Peyer's patch (tissue), 4 donors: Measurements from ENCODE around the gene SPTAN1. TPM values are rescaled to one million over a fixed set of nuclear protein-coding genes. Genes with fewer than 3 reads are reported as not detected.

ENCODE experiments used
- DNase-seq, 3 donors: peaks; one replicate each; pipeline ENCODE4 v3.0.0-alpha.2; 2017 to 2019
- H3K27ac ChIP-seq, 4 donors: fragments of 200-600 bp; sonication (generic); one replicate each; pipeline ENCODE4 v1.5.1; 2016 to 2019
- H3K27me3 ChIP-seq, 2 donors: fragments of 200-600 bp; sonication (generic); one replicate each; pipeline ENCODE4 v1.5.1; 2019
- H3K36me3 ChIP-seq, 3 donors: fragments of 200-600 bp; sonication (generic); one replicate each; pipeline ENCODE4 v1.5.1; 2016 to 2019
- H3K4me1 ChIP-seq, 4 donors: fragments of 200-600 bp; sonication (generic); one replicate each; pipeline ENCODE4 v1.5.1; 2016 to 2019
- H3K4me3 ChIP-seq, 4 donors: fragments of 200-600 bp; sonication (generic); 1 replicate in 3 of 4; 2 replicates in 1 of 4; pipeline ENCODE4 v1.5.1; 2016 to 2019; ENCODE audit warnings: mild to moderate bottlenecking in 1 of 4
- H3K9me3 ChIP-seq, 4 donors: fragments of 200-600 bp; sonication (generic); one replicate each; pipeline ENCODE4 v1.5.1; 2016 to 2019; ENCODE audit warnings: mild to moderate bottlenecking in 1 of 4
- POLR2A ChIP-seq, 2 donors: fragments of 450-650 bp; IDR thresholded peaks; one replicate each; pipeline ENCODE4 v1.5.1; 2017; ENCODE audit warnings: antibody characterized with exemption in 2 of 2, mild to moderate bottlenecking in 2 of 2, moderate library complexity in 2 of 2
- total RNA-seq, 4 donors: library from RNA; depleted of rRNA; stranded (reverse); fragments of >200 nt; gene quantifications; one replicate each; pipeline ENCODE4 v1.1.0, GENCODE V29; 2016
- TF ChIP-seq, protein P1 (sequence below), 6 experiments: fragments of 450-650 bp in 4 of 6; fragments of 200-600 bp in 2 of 6; sonication (generic) in 1 of 6; IDR thresholded peaks; one replicate each; pipeline ENCODE4 v1.5.1; 2017 to 2019; ENCODE audit warnings: antibody characterized with exemption in 6 of 6, mild to moderate bottlenecking in 3 of 6, moderate library complexity in 1 of 6

Gene SPTAN1
- total RNA-seq, 4 donors from 2014 or later: 251 to 586 (median 269) TPM

DNA sequence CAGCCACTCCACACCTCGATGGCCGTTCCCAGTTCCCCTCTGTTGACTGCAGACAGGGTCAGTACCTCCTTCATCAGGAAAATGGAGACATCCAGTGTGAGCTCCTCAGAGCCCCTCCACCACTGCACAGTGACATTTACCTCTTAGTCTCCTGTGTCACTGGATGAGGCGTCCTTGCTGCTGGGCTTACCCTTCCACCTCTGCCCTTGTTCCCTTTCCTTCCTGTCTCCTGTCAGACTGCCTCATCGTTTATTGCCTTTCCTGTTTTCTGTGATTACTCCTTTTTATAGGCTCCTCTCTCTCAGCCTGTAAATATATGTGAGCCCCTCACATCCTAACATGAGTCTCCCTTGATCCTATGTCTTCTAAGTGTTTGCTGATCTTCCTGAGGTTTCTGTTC is 23.2 kb upstream of the SPTAN1 start:
- H3K4me3 ChIP-seq: no peak overlapping the region
- no peak overlapping the region for H3K27ac ChIP-seq
- no peaks in the 10 kb centered on the region for H3K27me3 ChIP-seq
- H3K4me1 ChIP-seq: no peaks in the 10 kb centered on the region
- no peak for DNase-seq
- peaks cover 0 to 98% (median 0%) of the 10 kb centered on the region in 3 donors for H3K36me3 ChIP-seq
- no peaks in the 10 kb centered on the region for H3K9me3 ChIP-seq
- TF ChIP-seq POLR2A (IDR thresholded peaks at IDR 0.05): no peak
- TF ChIP-seq, protein P1, sequence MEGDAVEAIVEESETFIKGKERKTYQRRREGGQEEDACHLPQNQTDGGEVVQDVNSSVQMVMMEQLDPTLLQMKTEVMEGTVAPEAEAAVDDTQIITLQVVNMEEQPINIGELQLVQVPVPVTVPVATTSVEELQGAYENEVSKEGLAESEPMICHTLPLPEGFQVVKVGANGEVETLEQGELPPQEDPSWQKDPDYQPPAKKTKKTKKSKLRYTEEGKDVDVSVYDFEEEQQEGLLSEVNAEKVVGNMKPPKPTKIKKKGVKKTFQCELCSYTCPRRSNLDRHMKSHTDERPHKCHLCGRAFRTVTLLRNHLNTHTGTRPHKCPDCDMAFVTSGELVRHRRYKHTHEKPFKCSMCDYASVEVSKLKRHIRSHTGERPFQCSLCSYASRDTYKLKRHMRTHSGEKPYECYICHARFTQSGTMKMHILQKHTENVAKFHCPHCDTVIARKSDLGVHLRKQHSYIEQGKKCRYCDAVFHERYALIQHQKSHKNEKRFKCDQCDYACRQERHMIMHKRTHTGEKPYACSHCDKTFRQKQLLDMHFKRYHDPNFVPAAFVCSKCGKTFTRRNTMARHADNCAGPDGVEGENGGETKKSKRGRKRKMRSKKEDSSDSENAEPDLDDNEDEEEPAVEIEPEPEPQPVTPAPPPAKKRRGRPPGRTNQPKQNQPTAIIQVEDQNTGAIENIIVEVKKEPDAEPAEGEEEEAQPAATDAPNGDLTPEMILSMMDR (IDR thresholded peaks at IDR 0.05): no peak

DNA sequence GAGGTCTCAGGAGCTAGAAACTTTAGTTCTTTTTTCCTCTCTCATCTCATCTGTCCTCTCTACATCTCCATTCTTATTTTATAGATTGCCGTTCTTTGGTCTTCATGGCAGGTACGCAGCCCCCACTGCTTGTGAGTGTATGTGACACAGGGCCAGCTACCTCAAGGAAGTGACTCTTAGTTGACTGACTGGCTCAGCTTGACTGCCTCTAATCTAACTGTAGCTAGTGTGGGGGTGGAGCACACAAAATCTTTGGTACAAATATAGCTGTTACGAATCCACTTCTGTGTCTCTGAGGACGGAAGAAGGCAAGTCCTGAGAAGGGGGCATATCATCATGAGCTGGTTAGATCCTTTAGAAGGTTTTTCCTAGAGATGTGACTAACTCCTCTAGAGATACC is 19.8 kb upstream of the SPTAN1 start:
- H3K27ac ChIP-seq: no peak overlapping the region
- H3K4me3 ChIP-seq: no peak overlapping the region
- TF ChIP-seq, protein P1 (IDR thresholded peaks at IDR 0.05): no peak
- TF ChIP-seq POLR2A (IDR thresholded peaks at IDR 0.05): no peak
- no peak for DNase-seq
- H3K9me3 ChIP-seq: no peaks in the 10 kb centered on the region
- H3K27me3 ChIP-seq: no peaks in the 10 kb centered on the region
- peaks cover 0 to 96% (median 0%) of the 10 kb centered on the region in 3 donors for H3K36me3 ChIP-seq
- no peaks in the 10 kb centered on the region for H3K4me1 ChIP-seq

DNA sequence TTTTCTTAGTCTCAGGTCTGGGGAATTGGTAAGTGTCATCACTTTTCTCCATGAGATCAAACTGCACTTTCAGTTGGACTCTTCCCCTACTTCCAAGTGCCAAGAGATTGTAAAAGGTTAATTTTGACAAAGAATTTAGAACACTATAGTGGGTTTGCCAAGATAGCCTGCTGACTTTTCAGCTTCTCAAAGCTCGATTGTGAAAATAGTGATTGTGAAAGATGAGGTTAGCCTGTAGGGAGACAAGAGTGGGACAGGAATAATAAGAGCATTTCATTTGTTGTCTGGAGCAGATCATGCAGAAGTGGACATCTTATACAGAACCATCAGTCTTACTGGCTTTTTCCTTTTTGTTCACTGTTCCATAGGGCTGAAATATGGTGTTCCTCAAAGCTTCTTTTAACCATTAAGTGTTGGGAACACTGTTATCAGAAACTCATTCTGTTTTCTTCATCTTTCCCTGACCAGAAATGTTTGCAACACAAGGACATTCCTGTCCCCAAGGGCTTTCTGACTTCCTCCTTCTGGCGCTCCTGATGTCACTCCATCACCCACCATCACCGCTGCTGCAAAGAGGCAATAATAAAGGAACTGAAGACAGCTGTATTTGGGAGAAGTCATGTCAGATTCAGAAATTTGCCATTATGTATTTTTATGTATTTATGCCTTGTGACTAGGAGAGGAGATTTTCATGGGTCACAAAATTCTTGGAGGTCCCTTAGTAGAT is 11.6 kb upstream of the SPTAN1 start:
- no peak overlapping the region for H3K4me3 ChIP-seq
- no peak for DNase-seq
- no peaks in the 10 kb centered on the region for H3K4me1 ChIP-seq
- peaks cover 0 to 69% (median 0%) of the 10 kb centered on the region in 3 donors for H3K36me3 ChIP-seq
- H3K9me3 ChIP-seq: no peaks in the 10 kb centered on the region
- no peak overlapping the region for H3K27ac ChIP-seq
- TF ChIP-seq POLR2A (IDR thresholded peaks at IDR 0.05): no peak
- TF ChIP-seq, protein P1 (IDR thresholded peaks at IDR 0.05): no peak
- no peaks in the 10 kb centered on the region for H3K27me3 ChIP-seq

DNA sequence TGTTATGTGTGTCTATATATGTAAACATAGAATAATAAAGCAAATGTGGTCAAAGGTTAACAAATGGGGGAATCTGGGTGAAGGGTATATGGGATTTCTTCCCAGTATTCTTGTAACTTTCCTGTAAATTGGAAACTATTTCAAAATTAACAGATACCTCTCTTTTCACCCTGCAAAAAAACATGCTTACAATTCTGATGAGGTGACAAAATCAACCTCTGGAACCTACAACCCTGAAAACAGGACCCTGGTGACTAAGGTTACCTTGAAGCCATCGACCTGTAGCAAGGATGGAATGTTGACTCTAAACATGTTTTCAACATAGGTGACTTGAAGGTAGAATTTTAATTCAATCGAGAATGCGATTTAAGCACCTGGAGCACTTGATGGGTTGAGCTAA is 5.9 kb upstream of the SPTAN1 start:
- Histone ChIP-seq H3K4me1 (peaks cover 0 to 8% (median 0%) of the 10 kb centered on the region in 4 donors), H3K27ac (no peak overlapping the region), H3K36me3 (peaks cover 0 to 13% (median 0%) of the 10 kb centered on the region in 3 donors), H3K4me3 (no peak overlapping the region), H3K9me3 (no peaks in the 10 kb centered on the region), H3K27me3 (no peaks in the 10 kb centered on the region)
- no peak for TF ChIP-seq POLR2A (IDR thresholded peaks at IDR 0.05)
- TF ChIP-seq, protein P1 (IDR thresholded peaks at IDR 0.05): no peak
- DNase-seq: no peak

DNA sequence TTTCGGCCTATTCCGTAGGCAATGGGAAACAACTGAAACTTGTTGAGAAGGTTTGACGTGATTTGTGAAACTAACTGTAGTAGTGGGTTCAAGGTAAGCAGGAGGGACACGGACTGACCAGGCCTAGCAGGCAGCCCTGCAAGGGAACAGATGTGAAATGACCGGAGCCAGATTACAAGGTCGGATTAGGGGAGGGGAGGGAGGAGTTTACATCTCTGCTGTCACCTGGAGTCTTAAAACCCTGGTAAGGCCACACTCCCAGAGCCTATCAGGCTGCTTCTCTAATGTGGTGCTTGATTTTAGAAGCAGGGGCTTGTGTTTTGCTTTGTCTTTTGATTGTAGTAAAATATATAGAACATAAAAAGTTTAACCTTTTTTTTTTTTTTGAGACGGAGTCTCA is 3.5 kb upstream of the SPTAN1 start:
- no peak for DNase-seq
- Histone ChIP-seq H3K27ac (peak overlapping the region in 1 of 4 donors; percentile 96), H3K36me3 (no peaks in the 10 kb centered on the region), H3K27me3 (no peaks in the 10 kb centered on the region), H3K4me1 (peaks cover 0 to 14% (median 2%) of the 10 kb centered on the region in 4 donors), H3K4me3 (no peak overlapping the region), H3K9me3 (no peaks in the 10 kb centered on the region)
- TF ChIP-seq, protein P1 (IDR thresholded peaks at IDR 0.05): no peak
- TF ChIP-seq POLR2A (IDR thresholded peaks at IDR 0.05): no peak
